Measurements from ENCODE around the gene DDX4.
"Not testable (repeated sequence)": the region's sequence is repeated elsewhere in the genome, so short reads cannot be mapped to it uniquely, and the experiment has no call there.

DDX4 gene

DNA sequence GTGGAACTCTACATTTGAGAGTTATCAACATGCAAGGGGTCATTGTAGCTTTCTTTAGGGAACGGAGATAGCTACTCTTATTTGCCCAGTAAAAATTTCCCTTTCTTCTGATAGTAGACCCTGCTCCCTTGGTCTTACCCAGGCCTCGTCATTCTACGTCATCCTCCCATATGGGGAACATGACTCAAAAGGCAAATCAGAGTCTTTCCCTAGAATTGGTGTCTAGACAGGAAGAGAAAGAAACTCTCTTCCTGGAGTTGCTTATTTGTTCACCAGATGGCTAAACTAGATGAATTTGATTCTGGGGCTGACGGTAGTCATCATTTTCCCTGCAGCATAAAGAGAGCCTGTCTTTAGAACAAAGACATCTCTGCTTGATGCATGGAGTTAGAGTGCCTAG lies 13.6 kb upstream of the DDX4 start:
- no peak for DNase-seq (ENCODE audit: low read depth in 3 of 3)

DNA sequence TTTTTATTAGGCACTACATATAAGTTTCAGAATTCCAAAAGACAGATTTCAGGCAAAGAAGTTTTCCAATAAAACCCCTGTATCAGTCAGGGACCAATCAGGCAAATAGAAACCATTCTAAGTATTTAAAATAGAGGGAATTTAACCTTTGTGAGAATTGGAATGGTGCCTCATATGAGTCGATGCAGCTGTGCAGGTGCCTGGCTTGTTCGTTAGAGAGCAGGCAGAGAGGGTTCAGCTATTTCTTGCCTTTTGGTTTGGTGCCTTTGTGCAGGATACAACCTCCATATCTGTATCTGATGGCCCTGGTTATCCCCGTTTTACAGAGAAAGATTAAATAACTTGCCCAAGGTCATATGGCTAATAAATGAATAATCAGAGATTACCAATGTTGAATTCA lies 6.0 kb upstream of the DDX4 start:
- DNase-seq (ENCODE audit: low read depth in 3 of 3) = no peak

DNA sequence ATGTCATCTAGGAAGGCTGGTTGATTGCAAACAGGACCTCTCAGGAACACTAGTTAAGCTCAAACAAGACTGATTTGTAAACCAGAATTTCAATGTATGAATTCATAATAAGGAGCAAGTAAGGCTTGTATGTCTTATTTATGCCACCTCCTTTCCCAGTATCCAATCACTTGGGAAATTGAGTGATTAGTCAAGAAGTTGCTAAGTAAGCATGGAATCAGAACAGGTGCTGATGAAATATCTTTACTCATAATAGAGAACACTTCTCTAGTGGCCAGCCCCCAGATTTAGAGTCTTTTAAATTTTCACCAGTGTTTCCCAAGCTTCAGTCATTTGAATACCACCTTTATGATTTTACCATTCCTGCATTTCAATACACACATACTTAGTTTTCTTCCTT lies 5.3 kb upstream of the DDX4 start:
- DNase-seq (ENCODE audit: low read depth in 3 of 3) = no peak

DNA sequence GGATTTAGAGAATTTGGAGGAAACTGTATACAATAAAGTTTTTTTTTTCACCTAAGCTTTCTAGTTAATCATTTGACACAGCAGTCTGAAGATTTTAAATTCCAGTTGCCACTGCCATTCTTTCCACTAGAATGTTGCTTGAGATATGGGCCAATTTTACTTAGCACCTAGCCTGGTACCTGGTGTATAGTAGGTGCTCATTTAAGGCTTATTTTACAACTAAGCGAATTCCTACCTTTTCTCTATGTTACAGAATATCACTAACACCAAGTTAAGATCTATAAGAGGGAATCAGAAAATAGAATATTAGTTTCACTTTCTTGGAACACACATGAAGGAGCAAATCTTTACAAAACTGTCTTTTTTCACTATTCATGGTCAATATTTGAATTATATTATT lies 3.2 kb upstream of the DDX4 start:
- DNase-seq (ENCODE audit: low read depth in 3 of 3) = no peak

DNA sequence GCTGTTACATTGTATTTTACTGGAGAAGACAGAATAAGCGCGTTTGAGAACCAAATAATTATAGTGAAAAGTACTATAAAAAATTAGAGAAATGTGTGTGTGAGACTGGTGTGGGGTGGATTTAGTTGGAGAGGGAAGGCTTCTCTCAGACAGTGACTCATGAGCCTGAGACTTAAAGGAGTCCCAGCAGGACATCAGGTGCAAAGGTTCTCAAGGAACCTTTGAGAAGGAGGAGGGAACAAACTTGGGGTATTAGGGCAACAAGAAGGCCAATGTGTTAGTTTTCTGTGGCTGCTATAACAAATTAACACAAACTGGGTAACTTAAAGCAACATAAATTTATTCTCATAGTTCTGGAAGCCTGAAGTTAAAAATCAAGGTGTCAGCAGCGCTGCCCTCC lies 4.9 kb downstream of the DDX4 start:
- no peak for DNase-seq (ENCODE audit: low read depth in 3 of 3)

DNA sequence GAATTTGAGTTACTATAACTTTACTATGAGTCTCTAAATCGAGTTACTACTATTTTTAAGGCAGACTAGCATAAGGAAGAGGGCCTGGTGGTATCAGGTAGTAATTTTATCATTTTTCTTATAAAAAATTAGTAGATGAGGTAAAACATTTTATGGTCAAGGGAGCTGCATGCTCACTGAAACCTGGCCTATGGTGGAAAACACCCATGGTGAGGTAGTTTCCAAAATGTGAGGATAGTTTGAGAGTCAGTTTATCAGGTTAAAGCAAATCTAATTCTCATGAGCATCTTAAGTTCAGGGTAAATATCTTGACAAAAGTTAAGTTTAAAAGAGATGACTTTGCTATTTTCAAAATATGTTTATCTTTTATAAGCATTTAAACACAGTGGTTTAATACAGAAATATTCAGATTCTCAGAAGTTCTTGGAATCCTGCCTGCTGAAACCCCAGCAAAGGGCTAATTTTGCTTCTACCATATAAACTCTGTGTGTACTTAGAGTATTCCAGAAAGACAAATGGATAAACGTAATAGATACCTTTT lies 10.0 kb downstream of the DDX4 start:
- no peak for DNase-seq (ENCODE audit: low read depth in 3 of 3)

DNA sequence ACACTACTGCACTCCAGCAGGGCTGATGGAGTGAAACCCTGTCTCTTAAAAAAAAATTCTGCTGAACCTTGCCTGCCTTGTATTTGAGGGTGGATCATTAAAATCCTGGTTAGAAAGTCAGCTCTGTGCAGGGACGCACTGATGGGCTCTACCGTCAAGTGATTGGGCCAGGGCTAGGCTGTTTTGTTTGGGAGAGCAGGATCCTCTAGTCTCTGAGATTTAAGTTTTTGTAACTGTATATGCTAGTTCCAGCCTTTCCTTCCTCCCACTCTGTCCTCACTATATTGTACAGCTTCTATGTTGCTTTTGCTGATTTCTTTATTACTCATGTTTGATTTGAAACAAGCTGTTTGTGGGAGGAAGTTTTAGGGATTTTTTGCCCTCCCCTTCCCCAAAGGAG lies 11.5 kb downstream of the DDX4 start:
- DNase-seq (ENCODE audit: low read depth in 3 of 3) = no peak

DNA sequence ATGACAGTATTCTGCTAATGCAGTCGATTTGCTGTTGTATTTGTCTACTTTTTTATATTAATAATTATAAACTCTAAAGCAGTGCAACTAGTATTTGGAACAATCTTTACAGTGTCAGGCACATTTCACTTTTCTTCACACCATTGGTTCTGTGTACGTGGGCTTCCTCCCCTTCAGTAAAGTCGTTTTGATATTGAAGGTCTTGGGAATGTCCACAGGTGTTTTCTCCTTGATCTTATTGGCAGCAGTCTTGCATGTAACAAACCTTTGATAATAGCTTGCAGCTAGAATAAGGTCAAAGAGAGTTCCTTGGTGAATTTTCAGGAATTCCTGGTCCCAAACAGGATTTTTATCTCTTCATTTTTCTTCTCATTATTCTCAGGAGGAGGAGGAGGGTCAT lies 12.2 kb downstream of the DDX4 start:
- no peak for DNase-seq (ENCODE audit: low read depth in 3 of 3)

DNA sequence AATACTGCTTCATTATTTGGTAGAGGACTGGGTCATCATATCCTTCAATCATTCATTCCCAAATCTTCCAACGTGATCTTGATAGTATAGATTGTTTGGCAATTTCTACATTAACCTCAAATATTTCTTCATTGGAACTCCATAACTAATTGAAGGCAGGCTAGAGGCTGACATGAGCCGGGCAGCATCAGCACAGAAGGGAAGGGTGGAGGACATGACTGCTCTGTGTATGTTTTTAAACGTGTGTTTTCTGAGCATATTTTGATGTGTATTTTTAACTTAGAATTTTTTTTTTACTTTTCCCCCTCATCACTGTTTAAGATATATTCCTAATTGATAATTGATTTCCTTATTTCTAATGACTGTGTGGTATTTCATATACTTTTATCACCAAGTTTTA lies 12.6 kb downstream of the DDX4 start:
- DNase-seq (ENCODE audit: low read depth in 3 of 3) = no peak

DNA sequence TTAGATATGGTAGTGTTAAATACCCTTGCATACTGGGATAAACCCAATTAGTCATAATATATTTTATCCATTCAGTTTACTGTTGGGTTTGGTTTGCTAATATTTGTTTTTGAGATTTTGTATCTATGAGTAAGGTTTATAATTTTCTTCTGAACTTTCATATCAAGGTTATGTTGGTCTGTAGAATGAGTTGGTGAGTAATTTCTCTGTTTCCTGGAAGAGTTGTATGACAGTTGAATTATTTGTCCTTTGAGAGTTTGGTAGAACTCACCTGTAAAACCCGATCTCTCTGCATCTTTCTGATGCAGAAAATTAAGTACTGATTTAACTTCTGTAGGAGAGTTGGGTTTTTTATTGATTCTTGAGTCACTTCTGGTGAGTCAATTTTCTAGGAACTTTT lies 20.4 kb downstream of the DDX4 start:
- DNase-seq (ENCODE audit: low read depth in 3 of 3) = no peak

DNA sequence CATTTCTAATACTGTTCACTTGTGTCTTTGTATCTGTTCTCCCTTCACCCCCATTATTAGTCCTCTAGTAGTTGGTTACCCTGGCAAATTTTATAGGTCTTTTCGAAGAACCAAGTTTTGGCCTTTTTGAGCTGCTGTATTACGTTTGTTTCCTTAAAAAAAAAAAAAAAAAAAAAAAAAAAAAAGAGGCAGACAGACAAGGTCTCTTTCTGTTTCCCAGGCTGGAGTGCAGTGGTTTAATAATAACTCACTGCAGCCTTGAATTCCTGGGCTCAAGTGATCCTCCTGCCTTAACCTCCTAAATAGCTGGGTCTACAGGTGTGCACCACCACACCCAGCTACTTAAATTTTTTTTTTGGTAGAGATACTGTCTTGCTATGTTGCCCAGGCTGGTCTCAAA lies 20.9 kb downstream of the DDX4 start:
- no peak for DNase-seq (ENCODE audit: low read depth in 3 of 3)

DNA sequence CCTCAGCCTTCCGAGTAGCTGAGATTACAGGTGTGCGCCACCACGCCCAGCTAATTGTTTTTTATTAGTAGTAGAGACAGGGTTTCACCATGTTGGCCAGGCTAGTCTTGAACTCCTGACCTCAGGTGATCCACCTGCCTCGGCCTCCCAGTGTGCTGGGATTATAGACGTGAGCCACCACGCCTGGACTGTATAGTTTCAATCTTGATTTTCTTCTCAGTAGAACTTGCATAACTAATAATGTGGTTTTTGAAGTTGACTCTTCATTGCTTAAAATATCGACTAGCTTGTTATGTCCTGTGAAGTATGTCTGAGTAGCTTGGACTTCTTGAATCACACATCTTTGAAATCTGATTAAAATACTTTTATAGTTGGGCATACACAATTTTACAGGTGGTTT lies 23.9 kb downstream of the DDX4 start:
- not testable (repeated sequence) for DNase-seq (ENCODE audit: low read depth in 3 of 3)

DNA sequence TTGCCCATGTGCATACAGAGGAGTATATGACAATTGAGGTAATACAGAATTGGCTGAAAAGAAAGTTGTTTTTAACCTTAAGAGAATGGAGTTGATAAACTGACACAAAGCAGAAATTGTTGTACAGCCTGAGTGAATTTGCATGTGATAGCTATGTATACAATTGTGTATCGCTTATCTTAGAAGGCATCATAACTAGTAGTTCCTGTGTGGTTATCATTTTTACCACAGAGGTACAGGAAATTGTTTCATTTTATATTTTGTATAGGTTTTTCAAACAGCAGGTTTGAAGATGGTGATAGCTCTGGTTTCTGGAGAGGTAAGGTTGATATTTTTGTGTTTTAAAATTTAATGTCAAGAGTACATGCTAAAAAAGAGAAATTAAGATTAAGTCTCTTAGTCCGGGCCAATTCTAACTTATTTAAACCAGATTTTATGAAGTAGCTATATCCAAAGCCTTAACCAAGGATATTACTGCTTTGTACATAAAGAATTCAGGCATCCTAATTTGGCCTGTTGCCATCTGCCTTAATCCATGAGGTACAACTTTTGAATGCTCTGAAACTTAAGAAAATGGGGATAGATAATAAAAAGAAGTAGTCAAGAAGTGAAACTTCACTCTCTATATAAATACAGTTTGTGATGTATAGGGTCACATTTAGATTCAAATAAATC lies 26.0 kb downstream of the DDX4 start:
- DNase-seq (ENCODE audit: low read depth in 3 of 3) = no peak

DNA sequence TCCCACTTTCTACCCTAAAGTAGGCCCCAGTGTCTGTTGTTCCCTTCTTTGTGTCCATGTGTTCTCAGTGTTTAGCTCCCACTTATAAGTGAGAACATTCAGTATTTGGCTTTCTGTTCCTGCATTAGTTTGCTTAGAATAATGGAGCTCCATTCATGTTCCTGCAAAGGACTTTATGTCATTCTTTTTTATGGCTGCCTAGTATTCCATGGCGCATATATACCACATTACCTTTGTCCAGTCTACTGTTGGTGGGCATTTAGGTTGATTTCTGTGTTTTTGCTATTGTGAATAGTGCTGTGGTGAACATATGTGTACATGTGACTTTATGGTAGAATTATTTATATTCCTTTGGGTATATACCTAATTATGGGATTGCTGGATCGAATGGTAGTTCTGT lies 30.4 kb downstream of the DDX4 start:
- no peak for DNase-seq (ENCODE audit: low read depth in 3 of 3)

DNA sequence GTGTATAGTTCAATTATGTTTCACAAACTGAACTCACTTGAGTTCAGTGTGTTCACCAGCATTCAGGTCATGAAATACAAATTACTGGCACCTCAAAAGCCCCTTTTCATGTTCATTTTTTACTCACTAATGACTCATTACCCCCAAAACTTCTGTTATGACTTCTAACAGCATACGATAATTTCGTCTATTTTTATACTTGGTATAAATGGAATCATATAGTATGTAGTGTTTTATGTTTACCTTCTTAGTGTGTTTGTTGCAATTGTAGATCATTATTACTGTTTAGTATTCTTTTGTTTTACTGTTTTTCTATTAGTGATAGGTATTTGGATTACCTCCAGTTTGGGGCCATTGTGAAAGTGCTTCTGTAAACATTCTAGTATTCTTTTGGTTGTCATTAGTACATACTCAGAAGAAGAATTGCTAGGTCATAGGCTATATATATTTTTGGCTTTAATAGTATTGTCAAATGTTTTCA lies 33.4 kb downstream of the DDX4 start:
- DNase-seq (ENCODE audit: low read depth in 3 of 3) = no peak

DNA sequence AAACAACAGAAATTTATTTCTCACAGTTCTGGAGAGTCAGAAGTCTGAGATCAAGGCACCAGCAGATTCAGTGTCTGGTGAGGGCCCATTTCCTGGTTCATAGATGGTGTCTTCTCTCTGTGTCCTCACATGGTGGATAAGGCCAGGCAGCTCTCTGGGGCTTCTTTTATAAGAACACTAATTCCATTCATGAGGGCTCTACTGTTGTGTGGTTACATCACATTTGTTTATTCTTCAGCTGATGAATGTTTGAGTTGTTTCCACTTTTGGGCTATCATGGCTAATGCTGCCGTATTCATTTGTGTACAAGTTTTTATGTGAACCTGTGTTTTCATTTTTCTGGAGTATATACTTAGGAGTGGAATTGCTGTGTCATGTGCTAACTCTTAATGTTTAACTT lies 35.2 kb downstream of the DDX4 start:
- no peak for DNase-seq (ENCODE audit: low read depth in 3 of 3)

DNA sequence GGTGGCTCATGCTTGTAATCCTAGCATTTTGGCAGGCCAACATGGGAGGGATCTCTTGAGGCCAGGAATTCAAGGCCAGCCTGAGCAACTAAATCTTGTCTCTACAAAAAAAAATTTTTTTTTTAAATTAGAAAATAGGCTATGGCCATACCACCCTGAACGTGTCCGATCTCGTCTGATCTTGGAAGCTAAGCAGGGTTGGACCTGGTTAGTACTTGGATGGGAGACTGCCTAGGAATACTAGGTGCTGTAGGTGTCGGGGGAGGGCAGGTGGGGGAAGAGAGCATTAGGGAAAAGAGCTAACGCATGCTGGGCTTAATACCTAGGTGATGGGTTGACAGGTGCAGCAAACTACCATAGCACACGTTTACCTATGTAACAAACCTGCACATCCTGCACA lies 39.5 kb downstream of the DDX4 start:
- no peak for DNase-seq (ENCODE audit: low read depth in 3 of 3)

DNA sequence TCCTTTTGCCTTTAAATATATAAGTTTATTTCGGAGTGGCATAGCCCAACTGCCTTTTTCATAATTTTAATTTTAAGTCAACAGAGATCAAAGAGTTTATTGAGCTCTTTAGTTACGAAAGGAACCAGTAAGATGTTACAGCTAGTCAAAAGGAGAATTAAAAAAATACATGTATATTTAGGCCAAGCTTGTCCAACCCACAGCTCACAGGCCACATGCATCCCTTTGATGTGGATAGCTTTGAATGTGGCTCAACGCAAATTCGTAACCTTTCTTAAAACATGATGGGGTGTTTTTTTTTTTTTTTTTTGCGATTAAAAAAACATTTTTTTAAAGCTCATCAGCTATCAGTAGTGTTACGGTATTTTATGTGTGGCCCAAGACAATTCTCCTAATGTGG lies 63.1 kb downstream of the DDX4 start:
- no peak for DNase-seq (ENCODE audit: low read depth in 3 of 3)

DNA sequence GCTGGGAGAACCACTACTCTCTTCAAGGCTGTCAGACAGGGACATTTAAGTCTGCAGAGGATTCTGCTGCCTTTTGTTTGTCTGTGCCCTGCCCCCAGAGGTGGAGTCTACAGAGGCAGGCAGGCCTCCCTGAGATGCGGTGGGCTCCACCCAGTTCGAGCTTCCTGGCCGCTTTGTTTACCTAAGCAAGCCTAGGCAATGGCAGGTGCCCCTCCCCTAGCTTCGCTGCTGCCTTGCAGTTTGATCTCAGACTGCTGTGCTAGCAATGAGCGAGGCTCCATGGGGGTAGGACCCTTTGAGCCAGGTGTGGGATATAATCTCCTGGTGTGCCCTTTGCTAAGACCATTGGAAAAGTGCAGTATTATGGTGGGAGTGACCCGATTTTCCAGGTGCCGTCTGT lies 71.0 kb downstream of the DDX4 start:
- not testable (repeated sequence) for DNase-seq (ENCODE audit: low read depth in 3 of 3)

DNA sequence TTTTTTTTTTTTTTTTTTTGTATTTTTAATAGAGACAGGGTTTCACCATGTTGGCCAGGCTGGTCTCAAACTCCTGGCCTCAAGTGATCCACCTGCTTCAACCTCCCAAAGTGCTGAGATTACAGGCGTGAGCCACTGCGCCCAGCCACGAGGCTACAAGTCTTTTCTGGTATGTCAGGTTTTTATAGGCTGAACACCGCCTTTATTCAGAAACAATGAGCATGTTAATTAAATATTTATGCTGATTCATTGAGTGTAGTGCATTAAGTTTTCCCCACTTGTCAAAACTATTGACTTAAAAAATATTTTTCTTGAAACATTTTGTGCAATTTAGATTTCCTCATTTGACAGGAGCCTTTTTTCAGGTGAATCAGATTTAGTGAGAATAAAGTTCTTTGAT lies 78.1 kb downstream of the DDX4 start:
- not testable (repeated sequence) for DNase-seq (ENCODE audit: low read depth in 3 of 3)

DNA sequence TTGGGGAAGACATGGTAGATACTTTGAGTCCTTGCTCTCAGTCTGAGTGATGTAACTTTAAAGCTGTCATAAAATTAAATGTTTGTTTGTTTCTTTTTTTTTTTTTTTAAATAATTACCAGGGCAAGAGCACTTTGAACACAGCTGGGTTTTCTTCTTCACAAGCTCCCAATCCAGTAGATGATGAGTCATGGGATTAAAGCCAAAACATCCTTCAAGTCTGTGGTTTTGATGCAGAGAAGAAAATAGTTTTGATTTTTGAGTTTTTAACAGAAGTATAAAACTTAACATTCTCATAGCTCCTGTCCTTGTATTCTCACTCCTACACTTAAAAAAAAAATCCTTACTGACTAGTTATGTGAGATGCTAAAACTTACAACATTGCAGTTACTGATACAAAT lies 78.5 kb downstream of the DDX4 start:
- DNase-seq (ENCODE audit: low read depth in 3 of 3) = no peak

DNA sequence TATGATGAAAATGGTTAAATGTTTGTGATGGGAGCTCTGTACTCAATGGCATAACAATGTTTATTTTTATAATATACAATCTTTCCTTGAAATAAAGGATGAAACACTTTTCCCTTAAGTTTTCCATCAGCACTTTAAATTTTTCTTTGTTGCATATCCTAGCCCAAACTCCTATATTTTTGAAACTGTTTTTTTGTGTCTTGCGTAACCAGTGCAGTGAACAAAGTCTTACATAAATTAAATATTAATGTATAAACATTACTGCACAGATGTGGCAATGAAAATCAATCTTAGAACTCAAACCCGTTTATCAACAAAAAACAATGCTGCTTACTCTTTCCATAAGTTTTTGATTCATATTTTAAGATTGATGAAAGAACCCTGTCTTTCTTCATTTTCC lies 79.2 kb downstream of the DDX4 start:
- DNase-seq (ENCODE audit: low read depth in 3 of 3) = no peak

DNA sequence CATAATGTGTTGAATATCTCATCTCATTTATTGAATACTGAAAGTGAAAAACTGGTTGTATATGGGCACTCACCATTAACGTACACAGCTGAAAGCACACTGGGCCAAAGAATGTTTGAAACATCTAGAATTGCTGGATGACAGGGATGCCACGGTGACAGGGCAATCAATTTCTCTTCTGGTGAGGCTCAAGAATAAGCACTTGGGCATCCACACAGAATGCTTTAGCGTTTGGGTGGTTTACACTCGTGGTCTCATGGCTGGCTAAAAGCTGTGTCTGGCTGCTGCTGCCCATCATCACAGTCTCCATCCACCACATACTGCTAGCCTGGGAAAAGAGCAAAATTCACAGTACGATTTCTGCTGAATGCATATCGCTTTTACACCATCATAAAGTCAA lies 82.6 kb downstream of the DDX4 start:
- no peak for DNase-seq (ENCODE audit: low read depth in 3 of 3)

Data from stimulated activated CD4-positive, alpha-beta T cell treated with anti-CD3 and anti-CD28 coated beads, TNF-alpha, amount 100 ng/mL, for 48 hours (primary cell).